Ovary (tissue), 9 donors: ENCODE data around the gene DOK6. TPM values are rescaled to one million over a fixed set of nuclear protein-coding genes. Genes with fewer than 3 reads are reported as not detected.

Experiments used
- DNase-seq, 5 donors: peaks; one replicate each; pipeline ENCODE4 v3.0.0-alpha.2; 2019 to 2020
- H3K27ac ChIP-seq, 2 donors: fragments of 200-600 bp; one replicate each; pipeline versions ENCODE4 v1.5.1 to v1.8.0; 2019 to 2022
- H3K27me3 ChIP-seq: fragments of 200-600 bp; one replicate; pipeline ENCODE4 v1.8.0; 2022
- H3K36me3 ChIP-seq: fragments of 200-600 bp; sonication (generic); one replicate; pipeline ENCODE4 v1.5.1; 2019
- H3K4me1 ChIP-seq: one replicate; pipeline ENCODE4 v1.8.1; 2013; ENCODE audit warnings: mild to moderate bottlenecking, moderate library complexity; ENCODE audit not compliant: insufficient read depth
- H3K4me3 ChIP-seq: fragments of 200-600 bp; sonication (generic); one replicate; pipeline ENCODE4 v1.5.1; 2017
- H3K9me3 ChIP-seq, 2 donors: fragments of 200-600 bp in 1 of 2; sonication (generic) in 1 of 2; one replicate each; pipeline versions ENCODE4 v1.5.1 to v1.8.1; 2013 to 2019; ENCODE audit warnings: mild to moderate bottlenecking in 1 of 2, moderate library complexity in 1 of 2
- EP300 ChIP-seq: sonication (generic); formaldehyde crosslinking; IDR thresholded peaks from one replicate; pipeline ENCODE4 v1.6.1; 2017; ENCODE audit warnings: antibody characterized with exemption
- POLR2A ChIP-seq: fragments of 450-650 bp; IDR thresholded peaks from one replicate; pipeline ENCODE4 v1.6.1; 2017; ENCODE audit warnings: antibody characterized with exemption, mild to moderate bottlenecking, moderate library complexity
- WGBS, 3 donors: extraction: QIAGEN DNeasy Blood & Tissue Kit in 1 of 3; methylation state at CpG; one replicate each; pipeline versions ENCODE4 v1.1.5 to v1.1.7; 2013 to 2017; 5-methylcytosine and 5-hydroxymethylcytosine counted together
- intact Hi-C, 4 donors: fragments of 100-400 bp; cut with DNase I; formaldehyde crosslinking; loops; one replicate each; pipeline versions ENCODE4 v1.11.0 to v1.15.1; 2022 to 2023
- polyA plus RNA-seq, 2 donors: library from polyadenylated mRNA; stranded (reverse); fragments of 200-250 nt in 1 of 2; fragments of 350-450 nt in 1 of 2; fragmentation: Illumina TruSeq in 1 of 2; extraction: RNeasy Lipid Tissue Mini Kit (QIAGEN cat#74804) in 1 of 2; gene quantifications; one replicate each; pipeline ENCODE4 v1.2.3, GENCODE V29; 2013 to 2014
- total RNA-seq, 7 donors: library from RNA; depleted of rRNA in 2 of 7; stranded (reverse); fragments of >200 nt in 2 of 7; fragmentation: NEBNext Ultra II Directional in 3 of 7; extraction: Animal tissue kit (Norgen Biotek cat#: 25700) in 3 of 7; gene quantifications; one replicate each; pipeline versions ENCODE4 v1.1.0 to v1.2.4, GENCODE V29; 2016 to 2023
- TF ChIP-seq, protein P1 (sequence below), 3 donors: fragments of 450-650 bp in 2 of 3; fragments of 200-600 bp in 1 of 3; IDR thresholded peaks; one replicate each; pipeline versions ENCODE4 v1.5.1 to v1.8.0; 2016 to 2022; ENCODE audit warnings: antibody characterized with exemption in 3 of 3, mild to moderate bottlenecking in 1 of 3
- donor health status: DM: no; HTN: no; CAD: no; lungs with moderate emphysema.
- donor health status: DM: no; HTN: no; CAD: no.
- donor health status: Bipolar disorder and iron deficiency.
- donor health status: DM: yes; HTN: yes; CAD: no.
- donor health status: DM: no; HTN: no; CAD: no.
- donor health status: DM: yes; HTN: yes; CAD: no.

Gene DOK6
- total and polyA plus RNA-seq, 9 donors = 1.3 to 4.4 (median 2.8) TPM

DNA sequence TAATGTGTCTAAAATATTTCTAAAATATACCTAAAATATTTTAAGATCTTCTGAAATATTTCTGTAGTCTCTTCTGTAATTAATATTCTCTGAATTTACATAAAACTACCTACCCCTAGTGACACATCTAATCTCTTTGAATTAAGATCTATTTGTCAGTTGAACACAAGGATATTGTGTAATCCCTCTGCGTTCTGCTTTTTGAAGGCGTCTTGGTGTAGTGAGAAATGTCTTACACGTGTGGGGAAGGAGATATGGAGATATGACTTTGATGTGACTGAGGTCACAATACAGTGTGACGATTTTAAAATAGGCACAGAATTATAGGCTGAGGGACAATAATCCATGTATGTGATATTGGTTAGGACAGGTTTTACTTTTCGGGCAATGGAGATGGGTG lies 79.8 kb downstream of the DOK6 start:
- no peak for DNase-seq
- H3K27ac ChIP-seq = no peak overlapping the region
- 83 to 95% (median 89%) methylated on average over 5 of the region's 5 CpGs for WGBS, 3 donors
- no peaks in the 10 kb centered on the region for H3K36me3 ChIP-seq
- TF ChIP-seq POLR2A (no peak), EP300 (no peak)
- TF ChIP-seq, protein P1, sequence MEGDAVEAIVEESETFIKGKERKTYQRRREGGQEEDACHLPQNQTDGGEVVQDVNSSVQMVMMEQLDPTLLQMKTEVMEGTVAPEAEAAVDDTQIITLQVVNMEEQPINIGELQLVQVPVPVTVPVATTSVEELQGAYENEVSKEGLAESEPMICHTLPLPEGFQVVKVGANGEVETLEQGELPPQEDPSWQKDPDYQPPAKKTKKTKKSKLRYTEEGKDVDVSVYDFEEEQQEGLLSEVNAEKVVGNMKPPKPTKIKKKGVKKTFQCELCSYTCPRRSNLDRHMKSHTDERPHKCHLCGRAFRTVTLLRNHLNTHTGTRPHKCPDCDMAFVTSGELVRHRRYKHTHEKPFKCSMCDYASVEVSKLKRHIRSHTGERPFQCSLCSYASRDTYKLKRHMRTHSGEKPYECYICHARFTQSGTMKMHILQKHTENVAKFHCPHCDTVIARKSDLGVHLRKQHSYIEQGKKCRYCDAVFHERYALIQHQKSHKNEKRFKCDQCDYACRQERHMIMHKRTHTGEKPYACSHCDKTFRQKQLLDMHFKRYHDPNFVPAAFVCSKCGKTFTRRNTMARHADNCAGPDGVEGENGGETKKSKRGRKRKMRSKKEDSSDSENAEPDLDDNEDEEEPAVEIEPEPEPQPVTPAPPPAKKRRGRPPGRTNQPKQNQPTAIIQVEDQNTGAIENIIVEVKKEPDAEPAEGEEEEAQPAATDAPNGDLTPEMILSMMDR (IDR thresholded peaks at IDR 0.05) = no peak
- H3K4me1 ChIP-seq = no peaks in the 10 kb centered on the region
- intact Hi-C loops = no loop called here
- no peak overlapping the region for H3K4me3 ChIP-seq
- no peaks in the 10 kb centered on the region for H3K27me3 ChIP-seq
- H3K9me3 ChIP-seq = no peaks in the 10 kb centered on the region

DNA sequence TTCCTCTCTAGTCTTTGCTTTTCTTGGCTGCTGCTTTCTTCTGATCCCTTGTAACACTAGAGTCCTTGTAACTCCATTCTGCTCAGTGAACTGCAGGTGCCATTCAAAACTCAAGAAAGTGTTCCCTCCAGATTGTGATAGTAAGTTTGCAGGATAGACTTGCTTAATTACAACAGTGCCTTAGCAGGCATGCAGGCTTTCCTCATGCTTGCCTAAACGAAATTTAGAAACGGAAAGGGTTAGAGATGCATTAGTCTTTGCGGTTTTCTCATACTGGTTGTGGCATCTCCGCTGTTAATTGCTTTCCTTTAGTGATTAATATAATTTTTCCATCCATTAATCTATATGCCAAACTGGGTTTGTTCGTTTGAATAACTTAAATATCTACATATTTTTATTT lies 82.9 kb downstream of the DOK6 start:
- 72 to 92% (median 90%) methylated on average over 5 of the region's 5 CpGs for WGBS, 3 donors
- intact Hi-C loops = no loop called here

DNA sequence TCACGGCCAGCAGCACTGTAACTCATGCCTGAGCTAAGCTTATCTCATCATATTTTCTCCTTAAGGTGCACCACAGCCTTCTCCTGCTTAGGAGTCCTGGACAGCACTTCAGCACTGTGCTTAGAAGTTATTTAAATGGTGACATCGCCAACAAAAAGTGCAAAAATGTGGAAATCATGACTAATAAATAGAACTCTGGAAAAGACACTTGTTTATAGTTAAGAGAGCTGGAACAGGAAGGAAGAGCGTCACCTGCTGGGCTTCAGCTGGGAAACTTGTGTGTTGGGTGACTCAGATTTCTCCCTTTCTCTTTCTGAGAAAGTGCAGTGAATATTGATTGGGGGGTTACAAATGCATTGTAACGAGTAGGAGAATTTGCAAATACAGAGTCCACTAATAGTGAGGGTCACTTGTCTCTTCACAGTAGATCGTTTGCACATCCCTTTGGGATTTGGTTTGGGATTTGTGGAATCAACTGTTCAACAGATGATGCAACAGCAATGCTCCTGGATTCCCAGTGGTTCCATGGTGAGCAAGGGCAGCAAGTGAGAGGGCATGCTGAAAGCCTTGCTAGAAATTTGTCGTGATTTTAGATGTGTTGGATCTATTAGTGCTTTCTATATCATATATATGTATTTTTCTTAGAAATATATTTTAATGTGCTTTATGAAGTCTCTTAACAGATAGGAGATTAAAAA lies 84.2 kb downstream of the DOK6 start:
- 65 to 70% (median 67%) methylated on average over 6 of the region's 6 CpGs for WGBS, 3 donors

More for the DNA sequence above, 82.9 kb downstream of the DOK6 start:
- H3K27me3 ChIP-seq = no peaks in the 10 kb centered on the region
- no peak overlapping the region for H3K27ac ChIP-seq
- TF ChIP-seq POLR2A (no peak), EP300 (no peak)
- TF ChIP-seq, protein P1 (IDR thresholded peaks at IDR 0.05) = no peak
- DNase-seq = no peak
- H3K9me3 ChIP-seq = no peaks in the 10 kb centered on the region
- H3K36me3 ChIP-seq = no peaks in the 10 kb centered on the region
- no peaks in the 10 kb centered on the region for H3K4me1 ChIP-seq
- no peak overlapping the region for H3K4me3 ChIP-seq

DNA sequence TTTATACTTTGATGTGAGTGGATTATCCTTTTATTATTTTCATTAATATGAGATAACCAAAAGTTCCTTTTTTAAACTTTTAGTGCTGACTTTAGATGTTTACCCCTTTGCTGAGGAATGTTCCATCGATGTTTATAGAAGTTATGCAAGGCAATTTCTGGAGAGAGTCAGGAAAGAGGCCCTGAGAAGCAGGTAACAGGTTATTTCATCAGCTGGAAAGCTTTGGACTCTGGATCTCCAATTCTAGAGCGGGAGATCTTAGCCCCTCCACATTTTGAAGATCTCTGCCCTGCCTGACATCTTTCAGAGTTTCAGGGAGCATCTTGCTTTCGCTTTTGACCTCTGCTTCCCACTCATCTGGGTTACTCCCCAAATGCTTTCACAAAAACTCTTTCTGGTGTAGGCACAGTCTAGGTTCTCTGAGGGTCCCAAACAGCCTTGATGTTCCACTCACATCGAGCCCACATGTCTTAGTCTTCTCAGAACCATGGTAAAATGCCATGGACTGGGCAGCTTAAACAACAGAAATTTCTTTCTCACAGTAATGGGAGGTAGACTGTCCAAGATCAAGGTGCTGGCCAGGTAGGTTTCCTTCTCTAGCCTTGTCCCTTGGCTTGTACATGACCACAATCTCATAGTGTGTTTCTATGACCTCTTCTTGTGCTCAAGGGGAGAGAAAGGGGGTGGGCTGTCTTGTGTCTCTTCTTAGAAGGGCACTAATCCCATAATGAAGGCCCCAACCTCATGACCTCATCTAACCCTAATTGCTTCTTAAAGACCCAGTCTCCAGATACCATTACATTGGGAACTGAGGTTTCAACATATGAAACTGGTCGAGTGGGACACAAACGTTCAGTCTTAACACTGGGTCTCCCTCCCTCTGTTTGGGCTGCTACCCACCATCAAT lies 87.1 kb downstream of the DOK6 start:
- Histone ChIP-seq H3K4me3 (no peak overlapping the region), H3K27ac (no peak overlapping the region), H3K36me3 (no peaks in the 10 kb centered on the region), H3K9me3 (no peaks in the 10 kb centered on the region), H3K4me1 (no peaks in the 10 kb centered on the region), H3K27me3 (no peaks in the 10 kb centered on the region)
- no peak for DNase-seq
- 72 to 86% (median 81%) methylated on average over 6 of the region's 6 CpGs for WGBS, 3 donors
- TF ChIP-seq POLR2A (no peak), EP300 (no peak)
- TF ChIP-seq, protein P1 (IDR thresholded peaks at IDR 0.05) = no peak
- intact Hi-C loops = no loop called here

More for the DNA sequence above, 84.2 kb downstream of the DOK6 start:
- TF ChIP-seq POLR2A (no peak), EP300 (no peak)
- TF ChIP-seq, protein P1 (IDR thresholded peaks at IDR 0.05) = no peak
- no peaks in the 10 kb centered on the region for H3K36me3 ChIP-seq
- no peak for DNase-seq
- intact Hi-C loops = no loop called here
- no peak overlapping the region for H3K4me3 ChIP-seq
- H3K9me3 ChIP-seq = no peaks in the 10 kb centered on the region
- no peak overlapping the region for H3K27ac ChIP-seq
- H3K4me1 ChIP-seq = no peaks in the 10 kb centered on the region
- H3K27me3 ChIP-seq = no peaks in the 10 kb centered on the region
